ENCODE results near the gene FUBP3.

Gene FUBP3

GRCh38 chr9:130598188-130598587 is 18.8 kb downstream of the FUBP3 start:
- Histone ChIP-seq H2AFZ (ENCODE audit: low read length) (no peak overlapping the region), H3K4me1 (ENCODE audit: insufficient read depth, low read length, poor library complexity, severe bottlenecking) (no peaks in the 10 kb centered on the region), H4K20me1 (ENCODE audit: insufficient read depth, low read length, poor library complexity, severe bottlenecking) (no peaks in the 10 kb centered on the region), H3K4me3 (ENCODE audit: low read length, poor library complexity, severe bottlenecking) (no peak overlapping the region), H3K4me2 (ENCODE audit: low read depth, low read length, poor library complexity, severe bottlenecking) (no peak overlapping the region), H3K9me2 (replicated peaks; ENCODE audit: low read depth, low read length) (no peaks in the 10 kb centered on the region), H3K27me3 (ENCODE audit: insufficient read depth, low read length, poor library complexity, severe bottlenecking) (no peaks in the 10 kb centered on the region), H3K79me2 (ENCODE audit: insufficient read depth, low read length) (no peaks in the 10 kb centered on the region), H3K9me3 (ENCODE audit: insufficient read depth, low read depth, low read length) (no peaks in the 10 kb centered on the region), H3K9ac (ENCODE audit: low read depth, low read length, poor library complexity, severe bottlenecking) (no peak overlapping the region), H3K36me3 (ENCODE audit: insufficient read depth, low read length) (peaks cover 14% of the 10 kb centered on the region; the same call in 1 of the 2 replicates), H3F3A (ENCODE audit: low read depth) (no peaks in the 10 kb centered on the region)
- TF ChIP-seq CTCF (conservative IDR thresholded peaks at IDR 0.05; ENCODE audit: low read length) (no peak), EZH2phosphoT487 (IDR thresholded peaks at IDR 0.05; ENCODE audit: borderline replicate concordance) (no peak)

GRCh38 chr9:130599625-130600024 is 20.2 kb downstream of the FUBP3 start:
- Histone ChIP-seq H2AFZ (ENCODE audit: low read length) (no peak overlapping the region), H3K36me3 (ENCODE audit: insufficient read depth, low read length) (peaks cover 23% of the 10 kb centered on the region; the same call in 1 of the 2 replicates), H3K4me1 (ENCODE audit: insufficient read depth, low read length, poor library complexity, severe bottlenecking) (no peaks in the 10 kb centered on the region), H4K20me1 (ENCODE audit: insufficient read depth, low read length, poor library complexity, severe bottlenecking) (no peaks in the 10 kb centered on the region), H3K9me3 (ENCODE audit: insufficient read depth, low read depth, low read length) (no peaks in the 10 kb centered on the region), H3K9ac (ENCODE audit: low read depth, low read length, poor library complexity, severe bottlenecking) (no peak overlapping the region), H3K4me2 (ENCODE audit: low read depth, low read length, poor library complexity, severe bottlenecking) (no peak overlapping the region), H3F3A (ENCODE audit: low read depth) (no peaks in the 10 kb centered on the region), H3K27me3 (ENCODE audit: insufficient read depth, low read length, poor library complexity, severe bottlenecking) (no peaks in the 10 kb centered on the region), H3K4me3 (ENCODE audit: low read length, poor library complexity, severe bottlenecking) (no peak overlapping the region), H3K79me2 (ENCODE audit: insufficient read depth, low read length) (no peaks in the 10 kb centered on the region), H3K9me2 (replicated peaks; ENCODE audit: low read depth, low read length) (no peaks in the 10 kb centered on the region)
- TF ChIP-seq CTCF (conservative IDR thresholded peaks at IDR 0.05; ENCODE audit: low read length): no peak
- TF ChIP-seq EZH2phosphoT487 (IDR thresholded peaks at IDR 0.05; ENCODE audit: borderline replicate concordance): no peak

GRCh38 chr9:130601100-130601499 is 21.7 kb downstream of the FUBP3 start:
- no peaks in the 10 kb centered on the region for H3K27me3 ChIP-seq (ENCODE audit: insufficient read depth, low read length, poor library complexity, severe bottlenecking)
- TF ChIP-seq EZH2phosphoT487 (IDR thresholded peaks at IDR 0.05; ENCODE audit: borderline replicate concordance): no peak
- TF ChIP-seq CTCF (conservative IDR thresholded peaks at IDR 0.05; ENCODE audit: low read length): no peak
- no peak overlapping the region for H3K9ac ChIP-seq (ENCODE audit: low read depth, low read length, poor library complexity, severe bottlenecking)
- peaks cover 23% of the 10 kb centered on the region; the same call in 1 of the 2 replicates for H3K36me3 ChIP-seq (ENCODE audit: insufficient read depth, low read length)
- H2AFZ ChIP-seq (ENCODE audit: low read length): no peak overlapping the region
- no peaks in the 10 kb centered on the region for H3K9me2 ChIP-seq (replicated peaks; ENCODE audit: low read depth, low read length)
- no peak overlapping the region for H3K4me2 ChIP-seq (ENCODE audit: low read depth, low read length, poor library complexity, severe bottlenecking)
- no peaks in the 10 kb centered on the region for H3K4me1 ChIP-seq (ENCODE audit: insufficient read depth, low read length, poor library complexity, severe bottlenecking)
- no peak overlapping the region for H3K4me3 ChIP-seq (ENCODE audit: low read length, poor library complexity, severe bottlenecking)
- no peaks in the 10 kb centered on the region for H3F3A ChIP-seq (ENCODE audit: low read depth)
- no peaks in the 10 kb centered on the region for H3K9me3 ChIP-seq (ENCODE audit: insufficient read depth, low read depth, low read length)
- H3K79me2 ChIP-seq (ENCODE audit: insufficient read depth, low read length): no peaks in the 10 kb centered on the region
- no peaks in the 10 kb centered on the region for H4K20me1 ChIP-seq (ENCODE audit: insufficient read depth, low read length, poor library complexity, severe bottlenecking)
